Pancreas (tissue), 10 donors: ENCODE measurements around the gene LSAMP. TPM values are rescaled to one million over a fixed set of nuclear protein-coding genes. Genes with fewer than 3 reads are reported as not detected.
"Not testable (repeated sequence)": the region's sequence is repeated elsewhere in the genome, so short reads cannot be mapped to it uniquely, and the experiment has no call there.

ENCODE experiments used
- ATAC-seq, 4 donors: fragments of 200-7000 bp; cut with Tn5 transposase; one replicate each; pipeline versions ENCODE4 v1.8.0 to v1.9.1; 2020; ENCODE audit warnings: mild to moderate bottlenecking in 4 of 4, moderate library complexity in 4 of 4
- DNase-seq, 6 donors: peaks; one replicate each; pipeline ENCODE4 v3.0.0-alpha.2; 2020
- FAIRE-seq: peaks from 2 replicates; lab custom pipeline; 2012; peaks lifted over from hg19 to GRCh38; lab: Jason Lieb, UNC
- H3K27ac ChIP-seq, 4 donors: fragments of 200-600 bp; sonication (generic); 1 replicate in 3 of 4; 2 replicates in 1 of 4; pipeline versions ENCODE4 v1.5.0 to v1.8.0; 2020
- H3K27me3 ChIP-seq, 4 donors: fragments of 200-600 bp; one replicate each; pipeline ENCODE4 v1.8.0; 2021
- H3K36me3 ChIP-seq, 3 donors: fragments of 200-600 bp; sonication (generic) in 1 of 3; one replicate each; pipeline versions ENCODE4 v1.5.0 to v1.8.0; 2020 to 2021
- H3K4me1 ChIP-seq, 3 donors: fragments of 200-600 bp; one replicate each; pipeline ENCODE4 v1.8.0; 2021
- H3K4me3 ChIP-seq, 4 donors: fragments of 200-600 bp; sonication (generic) in 2 of 4; one replicate each; pipeline versions ENCODE4 v1.5.0 to v1.8.0; 2020 to 2021
- H3K9me3 ChIP-seq, 4 donors: fragments of 200-600 bp; one replicate each; pipeline ENCODE4 v1.8.0; 2021
- WGBS, 2 donors: extraction: QIAGEN DNeasy Blood & Tissue Kit; methylation state at CpG; one replicate each; pipeline ENCODE4 v1.1.7; 2013; 5-methylcytosine and 5-hydroxymethylcytosine counted together
- intact Hi-C, 3 donors: fragments of 100-400 bp; cut with DNase I; formaldehyde crosslinking; loops; one replicate each; pipeline versions ENCODE4 v1.11.1 to v1.14.2; 2022
- polyA plus RNA-seq, 2 donors: library from polyadenylated mRNA; stranded (reverse); fragments of 200-250 nt; gene quantifications; one replicate each; pipeline ENCODE4 v1.2.3, GENCODE V29; 2013
- total RNA-seq, 6 donors: library from RNA; stranded (reverse); fragmentation: NEBNext Ultra II Directional in 4 of 6; extraction: Animal tissue kit (Norgen Biotek cat#: 25700) in 4 of 6; gene quantifications; one replicate each; pipeline versions ENCODE4 v1.2.1 to v1.2.4, GENCODE V29; 2021 to 2023
- TF ChIP-seq, protein P1 (sequence below), 4 donors: fragments of 200-600 bp; sonication (generic) in 3 of 4; IDR thresholded peaks; one replicate each; pipeline versions ENCODE4 v1.5.0 to v1.8.0; 2021; ENCODE audit warnings: antibody characterized with exemption in 4 of 4
- donor health status: healthy with polysubstance abuse.
- donor health status: DM: no; HTN: no; CAD: no; lungs with moderate emphysema.
- donor health status: DM: no; HTN: no; CAD: no.
- donor health status: control.
- donor health status: control.
- donor health status: Bipolar disorder and iron deficiency.
- donor health status: DM: yes; HTN: yes; CAD: no.
- donor health status: DM: no; HTN: no; CAD: no.
- donor health status: DM: no; HTN: no; CAD: no.
- donor health status: DM: yes; HTN: yes; CAD: no.

The LSAMP gene
- total and polyA plus RNA-seq, 8 donors = 0.51 to 5.5 (median 1.5) TPM

DNA sequence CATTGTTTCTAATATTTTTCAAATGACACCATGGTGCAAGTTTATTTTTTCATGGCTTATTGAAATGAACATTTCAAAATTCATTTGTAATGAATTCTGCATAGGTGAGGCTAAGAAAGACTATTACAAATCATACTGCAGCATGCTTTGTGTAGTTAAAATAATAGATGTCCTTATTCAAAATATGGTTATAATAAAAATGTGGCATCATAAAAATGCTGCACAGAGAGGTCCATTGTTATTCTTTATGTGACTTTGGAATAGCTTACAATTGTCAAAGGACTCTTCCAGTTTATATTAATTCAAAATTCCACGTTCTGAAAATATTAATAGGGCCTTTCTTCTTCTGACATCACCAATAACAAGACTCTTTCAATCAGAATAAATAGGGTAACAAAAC is 599.3 kb downstream of the LSAMP start:
- no peaks in the 10 kb centered on the region for H3K27me3 ChIP-seq
- ATAC-seq = no peak
- no peak for FAIRE-seq
- intact Hi-C loops = no loop called here
- no peak for DNase-seq
- no peaks in the 10 kb centered on the region for H3K36me3 ChIP-seq
- no peak overlapping the region for H3K4me3 ChIP-seq
- no peak overlapping the region for H3K27ac ChIP-seq
- H3K9me3 ChIP-seq = no peaks in the 10 kb centered on the region
- WGBS, 2 donors = 35 to 38% methylated on average over 1 of the region's 1 CpG
- TF ChIP-seq, protein P1, sequence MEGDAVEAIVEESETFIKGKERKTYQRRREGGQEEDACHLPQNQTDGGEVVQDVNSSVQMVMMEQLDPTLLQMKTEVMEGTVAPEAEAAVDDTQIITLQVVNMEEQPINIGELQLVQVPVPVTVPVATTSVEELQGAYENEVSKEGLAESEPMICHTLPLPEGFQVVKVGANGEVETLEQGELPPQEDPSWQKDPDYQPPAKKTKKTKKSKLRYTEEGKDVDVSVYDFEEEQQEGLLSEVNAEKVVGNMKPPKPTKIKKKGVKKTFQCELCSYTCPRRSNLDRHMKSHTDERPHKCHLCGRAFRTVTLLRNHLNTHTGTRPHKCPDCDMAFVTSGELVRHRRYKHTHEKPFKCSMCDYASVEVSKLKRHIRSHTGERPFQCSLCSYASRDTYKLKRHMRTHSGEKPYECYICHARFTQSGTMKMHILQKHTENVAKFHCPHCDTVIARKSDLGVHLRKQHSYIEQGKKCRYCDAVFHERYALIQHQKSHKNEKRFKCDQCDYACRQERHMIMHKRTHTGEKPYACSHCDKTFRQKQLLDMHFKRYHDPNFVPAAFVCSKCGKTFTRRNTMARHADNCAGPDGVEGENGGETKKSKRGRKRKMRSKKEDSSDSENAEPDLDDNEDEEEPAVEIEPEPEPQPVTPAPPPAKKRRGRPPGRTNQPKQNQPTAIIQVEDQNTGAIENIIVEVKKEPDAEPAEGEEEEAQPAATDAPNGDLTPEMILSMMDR (IDR thresholded peaks at IDR 0.05) = no peak
- H3K4me1 ChIP-seq = peaks cover 0 to 10% (median 4%) of the 10 kb centered on the region in 3 donors

DNA sequence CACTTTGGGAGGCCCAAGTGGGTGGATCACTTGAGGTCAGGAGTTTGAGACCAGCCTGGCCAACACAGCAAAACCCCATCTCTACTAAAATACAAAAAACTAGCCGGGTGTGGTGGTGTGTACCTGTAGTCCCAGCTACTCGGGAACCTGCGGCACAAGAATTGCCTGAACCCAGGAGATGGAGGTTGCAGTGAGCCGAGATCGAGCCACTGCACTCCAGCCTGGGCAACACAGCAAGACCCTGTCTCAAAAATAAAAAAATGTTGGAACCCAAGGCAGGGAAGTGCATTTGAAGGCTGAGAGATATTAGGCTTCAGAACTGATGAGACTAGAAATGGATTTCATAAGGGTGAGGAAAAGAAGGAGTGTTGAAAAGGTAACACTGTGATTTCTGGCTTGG is 600.6 kb downstream of the LSAMP start:
- ATAC-seq, FAIRE-seq: not testable (repeated sequence)

DNA sequence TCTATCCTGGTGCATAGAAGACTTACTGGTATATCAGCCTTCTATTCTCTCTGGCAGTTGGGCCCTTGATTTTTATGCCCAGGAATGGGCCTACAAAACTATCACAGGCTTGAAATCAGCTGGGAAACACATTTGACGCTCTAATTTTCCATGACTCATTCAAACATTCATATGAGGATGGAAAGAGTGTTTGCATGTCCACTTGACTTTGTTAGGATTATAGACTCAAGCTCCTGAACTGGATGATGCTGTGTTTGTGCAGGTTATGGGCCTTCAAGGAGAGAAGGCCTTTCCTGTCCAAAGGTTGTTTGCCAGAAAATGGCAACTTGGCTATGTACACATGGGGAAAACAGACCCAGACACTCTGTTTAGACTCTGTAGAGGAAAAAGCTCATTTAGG is 602.1 kb downstream of the LSAMP start:
- peak in 2 of 4 donors; percentile 38 to 66 for ATAC-seq
- H3K9me3 ChIP-seq = no peaks in the 10 kb centered on the region
- no peak for FAIRE-seq
- no peak overlapping the region for H3K27ac ChIP-seq
- no peaks in the 10 kb centered on the region for H3K27me3 ChIP-seq
- WGBS, 2 donors = 49 to 89% methylated on average over 1 of the region's 1 CpG
- no peak overlapping the region for H3K4me3 ChIP-seq
- no peaks in the 10 kb centered on the region for H3K4me1 ChIP-seq
- H3K36me3 ChIP-seq = no peaks in the 10 kb centered on the region
- TF ChIP-seq, protein P1 (IDR thresholded peaks at IDR 0.05) = no peak
- intact Hi-C loops = no loop called here
- no peak for DNase-seq

More for the DNA sequence above, 600.6 kb downstream of the LSAMP start:
- DNase-seq, H3K27ac ChIP-seq, H3K27me3 ChIP-seq, H3K36me3 ChIP-seq, H3K4me3 ChIP-seq, intact Hi-C loops, H3K9me3 ChIP-seq: not testable (repeated sequence)
- H3K4me1 ChIP-seq = peaks cover 0 to 10% (median 4%) of the 10 kb centered on the region in 3 donors
- WGBS, 2 donors = 86 to 96% methylated on average over 5 of the region's 5 CpGs

DNA sequence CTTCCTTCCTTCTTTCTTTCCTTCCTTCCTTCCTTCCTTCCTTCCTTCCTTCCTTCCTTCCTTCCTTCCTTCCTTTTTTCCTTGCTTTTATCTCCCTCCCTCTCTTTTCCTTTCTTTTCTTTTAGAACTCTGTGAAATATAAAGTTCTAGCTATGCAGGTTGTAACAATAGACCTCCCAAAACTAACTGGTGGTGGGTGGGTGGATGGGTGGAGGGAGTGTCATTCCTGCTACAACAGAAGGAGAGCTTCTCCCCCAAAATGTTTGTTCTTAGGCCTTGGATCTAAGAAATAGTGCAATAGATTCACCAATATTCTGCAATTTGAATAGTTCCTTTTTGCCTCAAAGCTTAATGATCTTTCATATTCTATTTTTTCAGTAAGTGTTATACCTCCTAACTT is 606.0 kb downstream of the LSAMP start:
- H3K4me3 ChIP-seq = no peak overlapping the region
- H3K9me3 ChIP-seq = no peaks in the 10 kb centered on the region
- no peaks in the 10 kb centered on the region for H3K4me1 ChIP-seq
- intact Hi-C loops = no loop called here
- H3K27me3 ChIP-seq = no peaks in the 10 kb centered on the region
- H3K27ac ChIP-seq = no peak overlapping the region
- FAIRE-seq (no peak), DNase-seq (no peak), ATAC-seq (no peak)
- no peaks in the 10 kb centered on the region for H3K36me3 ChIP-seq
- TF ChIP-seq, protein P1 (IDR thresholded peaks at IDR 0.05) = no peak

DNA sequence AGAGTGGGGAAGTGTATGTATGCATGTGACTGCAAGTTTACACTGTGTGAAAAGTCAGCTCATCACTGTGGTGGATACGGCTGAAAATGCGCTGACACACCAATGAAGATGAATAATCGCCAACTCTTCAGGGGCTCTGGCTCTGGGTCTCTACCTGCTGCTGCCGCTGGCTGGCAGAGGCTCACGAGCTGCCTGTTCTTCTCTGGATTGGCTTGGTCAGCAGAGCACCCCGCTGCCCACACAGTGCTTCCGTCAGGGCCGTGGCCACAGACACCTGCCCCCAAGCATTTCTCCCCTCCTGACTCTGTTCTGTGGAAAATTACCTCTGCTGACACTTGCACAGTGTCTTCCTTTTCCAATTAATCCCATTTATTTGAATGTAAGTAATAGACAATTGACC is 606.5 kb downstream of the LSAMP start:
- no peaks in the 10 kb centered on the region for H3K36me3 ChIP-seq
- H3K27me3 ChIP-seq = no peaks in the 10 kb centered on the region
- no peak for FAIRE-seq
- ATAC-seq = no peak
- H3K4me1 ChIP-seq = no peaks in the 10 kb centered on the region
- no peak for DNase-seq
- H3K4me3 ChIP-seq = no peak overlapping the region
- no peak overlapping the region for H3K27ac ChIP-seq
- TF ChIP-seq, protein P1 (IDR thresholded peaks at IDR 0.05) = no peak
- intact Hi-C loops = no loop called here
- no peaks in the 10 kb centered on the region for H3K9me3 ChIP-seq
- WGBS, 2 donors = 89 to 92% methylated on average over 8 of the region's 8 CpGs
